ENCODE data around the gene SLC45A1. TPM values are rescaled to one million over a fixed set of nuclear protein-coding genes. Genes with fewer than 3 reads are reported as not detected.

SLC45A1 gene
- total RNA-seq, 1 donor from 2014 or later, result 6.1 TPM

- H3K27me3 Mint-ChIP-seq (ENCODE audit: unreplicated experiment), result peaks cover 4% of the 10 kb centered on the region
- no peak overlapping the region for H3K4me3 Mint-ChIP-seq (ENCODE audit: unreplicated experiment)
- H3K27ac Mint-ChIP-seq (ENCODE audit: unreplicated experiment), result no peak overlapping the region
- TF ChIP-seq CTCF (IDR thresholded peaks at IDR 0.05; ENCODE audit: partially characterized antibody, unreplicated experiment), result no peak
- DNase-seq, result no peak
- H3K36me3 Mint-ChIP-seq (ENCODE audit: unreplicated experiment), result peaks cover 21% of the 10 kb centered on the region
- peaks cover 3% of the 10 kb centered on the region for H3K9me3 Mint-ChIP-seq (ENCODE audit: unreplicated experiment)
- no peaks in the 10 kb centered on the region for H3K4me1 Mint-ChIP-seq (ENCODE audit: low read depth, unreplicated experiment)
Measured at GRCh38 chr1:8332806-8333205, 14.9 kb downstream of the SLC45A1 start.

- Mint-ChIP-seq H3K9me3 (ENCODE audit: unreplicated experiment) (peaks cover 3% of the 10 kb centered on the region), H3K36me3 (ENCODE audit: unreplicated experiment) (peaks cover 21% of the 10 kb centered on the region), H3K27me3 (ENCODE audit: unreplicated experiment) (peaks cover 4% of the 10 kb centered on the region), H3K4me1 (ENCODE audit: low read depth, unreplicated experiment) (no peaks in the 10 kb centered on the region), H3K27ac (ENCODE audit: unreplicated experiment) (no peak overlapping the region), H3K4me3 (ENCODE audit: unreplicated experiment) (no peak overlapping the region)
- no peak for DNase-seq
- TF ChIP-seq CTCF (IDR thresholded peaks at IDR 0.05; ENCODE audit: partially characterized antibody, unreplicated experiment), result no peak
Measured at GRCh38 chr1:8333246-8333987, 15.5 kb downstream of the SLC45A1 start.

GRCh38 chr1:8334106-8334851 lies 16.4 kb downstream of the SLC45A1 start:
- DNase-seq, result no peak
- Mint-ChIP-seq H3K36me3 (ENCODE audit: unreplicated experiment) (peaks cover 15% of the 10 kb centered on the region), H3K27ac (ENCODE audit: unreplicated experiment) (peak overlapping the region; percentile 18), H3K4me1 (ENCODE audit: low read depth, unreplicated experiment) (no peaks in the 10 kb centered on the region), H3K27me3 (ENCODE audit: unreplicated experiment) (peaks cover 4% of the 10 kb centered on the region), H3K4me3 (ENCODE audit: unreplicated experiment) (no peak overlapping the region), H3K9me3 (ENCODE audit: unreplicated experiment) (peaks cover 3% of the 10 kb centered on the region)
- TF ChIP-seq CTCF (IDR thresholded peaks at IDR 0.05; ENCODE audit: partially characterized antibody, unreplicated experiment), result no peak

- H3K27me3 Mint-ChIP-seq (ENCODE audit: unreplicated experiment), result peaks cover 4% of the 10 kb centered on the region
- DNase-seq, result no peak
- no peak overlapping the region for H3K27ac Mint-ChIP-seq (ENCODE audit: unreplicated experiment)
- no peak overlapping the region for H3K4me3 Mint-ChIP-seq (ENCODE audit: unreplicated experiment)
- peaks cover 15% of the 10 kb centered on the region for H3K36me3 Mint-ChIP-seq (ENCODE audit: unreplicated experiment)
- H3K4me1 Mint-ChIP-seq (ENCODE audit: low read depth, unreplicated experiment), result no peaks in the 10 kb centered on the region
- H3K9me3 Mint-ChIP-seq (ENCODE audit: unreplicated experiment), result peaks cover 5% of the 10 kb centered on the region
- no peak for TF ChIP-seq CTCF (IDR thresholded peaks at IDR 0.05; ENCODE audit: partially characterized antibody, unreplicated experiment)
Measured at GRCh38 chr1:8335246-8335645, 17.3 kb downstream of the SLC45A1 start.

Data from glutamatergic neuron (in vitro differentiated cells).